Endothelial cell of umbilical vein (primary cell): ENCODE data around the gene ATP6V1F. TPM values are rescaled to one million over a fixed set of nuclear protein-coding genes. Genes with fewer than 3 reads are reported as not detected.

ENCODE experiments used
- BruUV-seq: library from RNA; stranded (reverse); fragments of 400-500 nt; replicated peaks from 2 replicates; lab custom pipeline; 2021; lab: Mats Ljungman, UMichigan
- CTCF ChIA-PET: fragments of 300-600, 350-600 bp; sonication (Branson Sonifier 250); formaldehyde crosslinking; loops from one replicate; lab custom pipeline; 2021; ENCODE audit warnings: antibody characterized with exemption, inconsistent platforms; lab: Charles Lee
- POLR2A ChIA-PET: fragments of 300-600, 350-600 bp; sonication (Branson Sonifier 250); formaldehyde crosslinking; loops from one replicate; lab custom pipeline; 2021; ENCODE audit warnings: antibody characterized with exemption, inconsistent platforms; lab: Charles Lee
- DNase-seq: peaks from one replicate; pipeline ENCODE4 v3.0.0-alpha.2; 2011; ENCODE audit warnings: low read depth, low spot score
- FAIRE-seq: peaks from 2 replicates; lab custom pipeline; 2011; peaks lifted over from hg19 to GRCh38; lab: Jason Lieb, UNC
- H2AFZ ChIP-seq: 2 replicates; pipeline ENCODE4 v1.6.0; 2012; ENCODE audit warnings: low read depth, low read length, control low read depth, inconsistent platforms
- H3K27ac ChIP-seq: 2 replicates; pipeline ENCODE4 v1.5.1; 2011; ENCODE audit warnings: low read depth, mild to moderate bottlenecking, control low read depth, low read length, moderate library complexity; ENCODE audit not compliant: insufficient read depth
- H3K27me3 ChIP-seq, 2 experiments: 2 replicates each; pipeline versions ENCODE4 v1.6.0 to v1.6.1; 2011; ENCODE audit warnings: low read length in 2 of 2, mixed read lengths in 1 of 2; ENCODE audit not compliant: control insufficient read depth in 2 of 2, insufficient read depth in 2 of 2
- H3K36me3 ChIP-seq, 2 experiments: 2 replicates in 1 of 2; 3 replicates in 1 of 2; pipeline ENCODE4 v1.5.1; 2011; ENCODE audit warnings: low read length in 2 of 2, mild to moderate bottlenecking in 1 of 2, moderate library complexity in 1 of 2; ENCODE audit not compliant: control insufficient read depth in 2 of 2, insufficient read depth in 2 of 2; ENCODE audit errors: extremely low read depth in 1 of 2
- H3K4me1 ChIP-seq: 3 replicates; pipeline ENCODE4 v1.5.1; 2011; ENCODE audit warnings: mild to moderate bottlenecking, low read length; ENCODE audit not compliant: control insufficient read depth, insufficient read depth; ENCODE audit errors: extremely low read depth
- H3K4me2 ChIP-seq: 2 replicates; pipeline ENCODE4 v1.6.1; 2011; ENCODE audit warnings: low read length, control low read depth, mixed read lengths; ENCODE audit not compliant: insufficient read depth
- H3K4me3 ChIP-seq, 3 experiments: fragments of 200-600 bp in 1 of 3; sonication (generic), shearing (Covaris generic) in 1 of 3; replicated peaks in 1 of 3; 2 replicates each; pipeline ENCODE4 v1.5.1; 2011 to 2016; ENCODE audit warnings: control low read depth in 3 of 3, low read length in 3 of 3, mild to moderate bottlenecking in 2 of 3, inconsistent platforms in 1 of 3, low read depth in 1 of 3, moderate library complexity in 1 of 3; ENCODE audit not compliant: insufficient read depth in 1 of 3
- H3K79me2 ChIP-seq: 2 replicates; pipeline ENCODE4 v1.6.0; 2012; ENCODE audit warnings: low read length, inconsistent platforms; ENCODE audit not compliant: control insufficient read depth, insufficient read depth
- H3K9ac ChIP-seq: replicated peaks from 2 replicates; pipeline ENCODE3; 2011; ENCODE audit warnings: low read length, control low read depth; ENCODE audit not compliant: insufficient read depth; ENCODE audit errors: extremely low read depth
- H3K9me1 ChIP-seq: replicated peaks from 3 replicates; pipeline ENCODE4 v1.6.0; 2011; ENCODE audit warnings: mild to moderate bottlenecking, low read length; ENCODE audit not compliant: control insufficient read depth, insufficient read depth; ENCODE audit errors: extremely low read depth
- H3K9me3 ChIP-seq: replicated peaks from 2 replicates; pipeline ENCODE4 v1.5.1; 2012; ENCODE audit warnings: low read length, inconsistent platforms; ENCODE audit not compliant: control insufficient read depth, insufficient read depth
- H4K20me1 ChIP-seq: replicated peaks from 2 replicates; pipeline ENCODE3; 2011; ENCODE audit warnings: mild to moderate bottlenecking, low read length; ENCODE audit not compliant: control insufficient read depth, insufficient read depth; ENCODE audit errors: extremely low read depth
- EZH2 ChIP-seq: IDR thresholded peaks from 2 replicates; pipeline ENCODE4 v1.6.1; 2012; ENCODE audit warnings: borderline replicate concordance, low read depth, mild to moderate bottlenecking, moderate library complexity, low read length, inconsistent platforms; ENCODE audit not compliant: severe bottlenecking
- FOS ChIP-seq: IDR thresholded peaks from 2 replicates; pipeline ENCODE4 v1.6.1; 2011; ENCODE audit warnings: mild to moderate bottlenecking, low read length, moderate library complexity, borderline replicate concordance; ENCODE audit not compliant: insufficient read depth
- GATA2 ChIP-seq: IDR thresholded peaks from 2 replicates; pipeline ENCODE4 v1.7.0; 2011; ENCODE audit warnings: low read depth, mild to moderate bottlenecking, moderate library complexity, mixed read lengths, low read length; ENCODE audit not compliant: insufficient read length, insufficient read depth
- JUN ChIP-seq: IDR thresholded peaks from 2 replicates; pipeline ENCODE4 v1.6.1; 2011; ENCODE audit warnings: borderline replicate concordance, low read depth; ENCODE audit not compliant: insufficient read length, insufficient read depth
- MYC ChIP-seq: IDR thresholded peaks from one replicate; pipeline ENCODE4 v1.6.1; 2011; ENCODE audit warnings: mild to moderate bottlenecking, low read depth, low read length
- POLR2A ChIP-seq: IDR thresholded peaks from 2 replicates; pipeline ENCODE4 v1.6.1; 2012; ENCODE audit warnings: low read depth, mild to moderate bottlenecking, control low read depth, low read length
- POLR2AphosphoS5 ChIP-seq: IDR thresholded peaks from 2 replicates; pipeline ENCODE4 v1.6.1; 2012; ENCODE audit warnings: low read depth, mild to moderate bottlenecking, control low read depth, low read length, moderate library complexity; ENCODE audit not compliant: insufficient read depth
- dilution Hi-C: fragments of 300-500 bp; cut with MboI; formaldehyde crosslinking; loops from one replicate; pipeline ENCODE4 v1.15.0; 2019; ENCODE audit warnings: low sequenced_read_pairs; ENCODE audit not compliant: extremely low pct_ligation_motif_present
- intact Hi-C: fragments of 100-400 bp; cut with micrococcal nuclease; formaldehyde crosslinking; loops from one replicate; pipeline ENCODE4 v1.10.0; 2022
- polyA plus RNA-seq, 4 experiments: library from polyadenylated mRNA; depleted of rRNA in 3 of 4; stranded (reverse) in 3 of 4; unstranded in 1 of 4; fragments of >200 nt; gene quantifications; 2 replicates each; pipeline versions ENCODE4 v1.2.1 to v1.2.3, GENCODE V29; 2011 to 2012; ENCODE audit warnings: missing spikeins in 1 of 4
- total RNA-seq: library from RNA; stranded (reverse); gene quantifications from 2 replicates; pipeline ENCODE4 v1.2.3, GENCODE V29; 2021
- TF ChIP-seq, protein P1 (sequence below): IDR thresholded peaks from 2 replicates; pipeline ENCODE4 v1.6.1; 2011; ENCODE audit not compliant: insufficient read depth, insufficient read length
- TF ChIP-seq, protein P2 (sequence below), 2 donors: IDR thresholded peaks; 1 replicate in 1 of 2; 2 replicates in 1 of 2; pipeline ENCODE4 v1.5.1; 2011; ENCODE audit warnings: low read length in 2 of 2, mild to moderate bottlenecking in 2 of 2, moderate library complexity in 2 of 2, control low read depth in 1 of 2, inconsistent platforms in 1 of 2, low read depth in 1 of 2; ENCODE audit not compliant: insufficient read depth in 1 of 2; ENCODE audit errors: extremely low read depth in 1 of 2

The ATP6V1F gene
- total and polyA plus RNA-seq, 2 donors (not counting 3 experiments of a cell fraction or from before 2014, with no cell fraction given) = 156 to 360 TPM

GRCh38 chr7:128859232-128860157 lies 3.2 kb upstream of the ATP6V1F start:
- BruUV-seq = no TSS peak
- no peak for DNase-seq
- POLR2A ChIA-PET = interaction anchor here (1.0 kb wide), 1 partner anchor 9 kb away, joined by 3 read pairs; no protein-coding TSS in a partner anchor

More at GRCh38 chr7:128859232-128860157, 3.2 kb upstream of the ATP6V1F start:
- intact Hi-C loops = no loop called here
- H3K4me3 ChIP-seq = no peak overlapping the region
- H4K20me1 ChIP-seq = no peaks in the 10 kb centered on the region
- peaks cover 10% of the 10 kb centered on the region for H3K79me2 ChIP-seq
- H3K27me3 ChIP-seq = no peaks in the 10 kb centered on the region
- no peak overlapping the region for H3K27ac ChIP-seq
- no peaks in the 10 kb centered on the region for H3K9me1 ChIP-seq
- no peaks in the 10 kb centered on the region for H3K9me3 ChIP-seq
- peaks cover 9% of the 10 kb centered on the region for H3K4me1 ChIP-seq
- CTCF ChIA-PET = interaction anchor here (0.6 to 1.5 kb wide), 8 partner anchors 9 to 231 kb away, joined by 3 to 18 read pairs (median 3); no protein-coding TSS in a partner anchor
- no peak overlapping the region for H2AFZ ChIP-seq
- H3K9ac ChIP-seq = no peak overlapping the region
- H3K36me3 ChIP-seq = peaks cover 0 to 25% of the 10 kb centered on the region in 2 experiments
- FAIRE-seq = no peak
- TF ChIP-seq FOS = no peak
- TF ChIP-seq, protein P1, sequence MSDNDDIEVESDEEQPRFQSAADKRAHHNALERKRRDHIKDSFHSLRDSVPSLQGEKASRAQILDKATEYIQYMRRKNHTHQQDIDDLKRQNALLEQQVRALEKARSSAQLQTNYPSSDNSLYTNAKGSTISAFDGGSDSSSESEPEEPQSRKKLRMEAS = no peak
- TF ChIP-seq GATA2 = no peak
- TF ChIP-seq MYC = no peak
- no peak for TF ChIP-seq EZH2
- TF ChIP-seq POLR2AphosphoS5 = no peak
- TF ChIP-seq POLR2A = no peak
- TF ChIP-seq, protein P2, sequence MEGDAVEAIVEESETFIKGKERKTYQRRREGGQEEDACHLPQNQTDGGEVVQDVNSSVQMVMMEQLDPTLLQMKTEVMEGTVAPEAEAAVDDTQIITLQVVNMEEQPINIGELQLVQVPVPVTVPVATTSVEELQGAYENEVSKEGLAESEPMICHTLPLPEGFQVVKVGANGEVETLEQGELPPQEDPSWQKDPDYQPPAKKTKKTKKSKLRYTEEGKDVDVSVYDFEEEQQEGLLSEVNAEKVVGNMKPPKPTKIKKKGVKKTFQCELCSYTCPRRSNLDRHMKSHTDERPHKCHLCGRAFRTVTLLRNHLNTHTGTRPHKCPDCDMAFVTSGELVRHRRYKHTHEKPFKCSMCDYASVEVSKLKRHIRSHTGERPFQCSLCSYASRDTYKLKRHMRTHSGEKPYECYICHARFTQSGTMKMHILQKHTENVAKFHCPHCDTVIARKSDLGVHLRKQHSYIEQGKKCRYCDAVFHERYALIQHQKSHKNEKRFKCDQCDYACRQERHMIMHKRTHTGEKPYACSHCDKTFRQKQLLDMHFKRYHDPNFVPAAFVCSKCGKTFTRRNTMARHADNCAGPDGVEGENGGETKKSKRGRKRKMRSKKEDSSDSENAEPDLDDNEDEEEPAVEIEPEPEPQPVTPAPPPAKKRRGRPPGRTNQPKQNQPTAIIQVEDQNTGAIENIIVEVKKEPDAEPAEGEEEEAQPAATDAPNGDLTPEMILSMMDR (IDR thresholded peaks at IDR 0.05; ENCODE audit: extremely low read depth in 1 of 2, insufficient read depth in 1 of 2, low read depth in 1 of 2, low read length in 2 of 2) = no peak
- TF ChIP-seq JUN = no peak
- no peak overlapping the region for H3K4me2 ChIP-seq
- dilution Hi-C loops = no loop called here
